Measurements from ENCODE around the gene UNC5A. TPM values are rescaled to one million over a fixed set of nuclear protein-coding genes. Genes with fewer than 3 reads are reported as not detected.

UNC5A gene
- total and polyA plus RNA-seq, 10 of the 15 experiments (the other 5 are each of a cell fraction or from before 2014, with no cell fraction given) = not detected

DNA sequence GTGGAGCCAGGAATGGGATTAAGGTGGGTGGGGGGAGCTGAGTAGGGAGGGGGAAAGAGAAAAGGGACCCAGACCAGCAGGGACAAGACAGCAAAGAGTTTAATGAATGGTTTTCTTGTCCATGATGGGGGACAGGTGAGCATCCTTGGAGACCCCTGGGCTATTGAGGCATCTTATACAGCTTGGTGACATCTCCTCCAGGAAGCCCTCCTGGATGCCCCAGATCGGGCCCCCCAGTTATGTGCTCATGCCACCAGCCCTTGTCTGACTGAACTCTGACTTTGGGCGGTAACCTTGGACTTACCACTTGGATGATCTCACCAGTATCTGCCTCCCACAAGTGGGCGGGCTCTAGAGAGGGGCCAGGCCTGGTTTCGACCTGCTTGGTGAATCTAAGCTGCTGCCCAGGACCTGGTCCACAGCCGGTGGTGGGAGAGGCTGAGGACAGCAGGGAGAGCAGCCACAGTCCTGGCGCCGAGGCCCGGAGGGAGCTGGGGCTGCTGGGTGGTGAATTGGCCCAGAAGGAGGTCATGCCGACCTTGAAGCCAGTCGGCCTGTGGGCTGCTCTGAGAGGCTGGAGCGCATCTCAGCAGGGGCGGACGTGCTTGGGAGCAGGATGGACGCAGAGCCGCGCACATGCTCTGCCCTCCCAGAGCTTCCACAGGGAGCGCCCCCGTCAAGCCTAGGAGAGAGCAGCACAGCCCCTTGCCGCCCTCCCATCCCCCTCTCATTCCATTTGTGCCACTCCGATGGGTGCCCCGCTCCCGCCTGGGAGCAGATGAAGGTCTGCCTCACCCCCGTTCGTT lies 36.2 kb downstream of the UNC5A start:
- TF ChIP-seq SRF (IDR thresholded peaks at IDR 0.05; ENCODE audit: low read depth in 2 of 2, low read length in 2 of 2) = no peak
- intact Hi-C loops (cut with micrococcal nuclease; ENCODE audit: unreplicated experiment) = no loop called here
- peak; percentile 86 for ATAC-seq
- no peaks in the 10 kb centered on the region for H3K36me3 ChIP-seq (ENCODE audit: control insufficient read depth in 2 of 2, insufficient read depth in 2 of 2, low read length in 1 of 2)
- H3K4me1 ChIP-seq (ENCODE audit: control insufficient read depth, insufficient read depth, low read length) = no peaks in the 10 kb centered on the region
- H3K27me3 ChIP-seq (replicated peaks in 1 of 2; ENCODE audit: control insufficient read depth in 2 of 2, insufficient read depth in 2 of 2, low read length in 1 of 2) = peaks cover 0 to 2% of the 10 kb centered on the region in 2 experiments; a peak in 1 of 4 replicates
- H3K79me2 ChIP-seq (ENCODE audit: control insufficient read depth, insufficient read depth, low read length) = no peaks in the 10 kb centered on the region
- BruUV-seq (replicated peaks) = no TSS peak
- SMC1A ChIA-PET (ENCODE audit: uncharacterized antibody, unreplicated experiment) = no interaction called here
- H3K9me3 ChIP-seq (replicated peaks; ENCODE audit: control insufficient read depth, insufficient read depth, low read length) = no peaks in the 10 kb centered on the region
- DNase-seq (ENCODE audit: low read depth, low spot score) = no peak
- 41% methylated on average over 17 of the region's 24 CpGs for WGBS (ENCODE audit: insufficient coverage, insufficient replicate concordance, low lambda C conversion rate, missing lambda C conversion rate)
- H3K27ac ChIP-seq (ENCODE audit: control insufficient read depth, insufficient read depth) = no peak overlapping the region
- no peak overlapping the region for H2AFZ ChIP-seq (ENCODE audit: control insufficient read depth, low read depth, low read length)
- CTCF ChIA-PET = no interaction called here
- no peaks in the 10 kb centered on the region for H4K20me1 ChIP-seq (ENCODE audit: control insufficient read depth, insufficient read depth)
- POLR2A ChIA-PET = no interaction called here
- no peak overlapping the region for H3K4me2 ChIP-seq (ENCODE audit: control insufficient read depth, insufficient read depth)
- FAIRE-seq = no peak
- RAD21 ChIA-PET (ENCODE audit: unreplicated experiment) = no interaction called here
- no peak overlapping the region for H3K9ac ChIP-seq (ENCODE audit: control insufficient read depth, insufficient read depth, low read length)
- in situ Hi-C loops (cut with MboI) = no loop called here
- H3K4me3 ChIP-seq = no peak overlapping the region

DNA sequence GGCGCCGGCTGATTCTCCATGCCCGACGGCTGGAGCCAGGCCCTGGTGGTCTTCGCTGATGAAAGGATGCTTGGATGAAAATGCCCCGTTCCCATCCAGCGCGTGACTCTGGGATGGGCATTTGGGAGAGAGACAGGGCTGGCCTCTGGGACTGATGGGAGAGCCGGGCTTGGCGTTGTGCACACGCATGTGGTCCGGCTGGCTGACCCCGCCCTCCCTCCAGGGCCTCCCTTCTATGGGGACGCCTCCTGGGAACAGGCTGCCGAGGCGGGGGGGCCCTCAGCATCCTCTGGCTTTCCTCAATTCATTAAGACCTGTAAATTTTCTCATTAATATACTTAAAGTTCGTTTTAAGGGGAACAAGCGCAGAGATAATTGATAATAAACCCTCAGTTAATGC lies 36.8 kb downstream of the UNC5A start:
- H3K4me1 ChIP-seq (ENCODE audit: control insufficient read depth, insufficient read depth, low read length) = no peaks in the 10 kb centered on the region
- CTCF ChIA-PET = no interaction called here
- no TSS peak for BruUV-seq (replicated peaks)
- H3K4me2 ChIP-seq (ENCODE audit: control insufficient read depth, insufficient read depth) = no peak overlapping the region
- intact Hi-C loops (cut with micrococcal nuclease; ENCODE audit: unreplicated experiment) = no loop called here
- TF ChIP-seq FOXM1 (IDR thresholded peaks at IDR 0.05; ENCODE audit: low read depth, low read length) (no peak), ATF7 (IDR thresholded peaks at IDR 0.05; ENCODE audit: low read depth) (no peak), ZZZ3 (IDR thresholded peaks at IDR 0.05; ENCODE audit: control insufficient read depth, insufficient read length, low read depth) (no peak)
- TF ChIP-seq, protein P1, sequence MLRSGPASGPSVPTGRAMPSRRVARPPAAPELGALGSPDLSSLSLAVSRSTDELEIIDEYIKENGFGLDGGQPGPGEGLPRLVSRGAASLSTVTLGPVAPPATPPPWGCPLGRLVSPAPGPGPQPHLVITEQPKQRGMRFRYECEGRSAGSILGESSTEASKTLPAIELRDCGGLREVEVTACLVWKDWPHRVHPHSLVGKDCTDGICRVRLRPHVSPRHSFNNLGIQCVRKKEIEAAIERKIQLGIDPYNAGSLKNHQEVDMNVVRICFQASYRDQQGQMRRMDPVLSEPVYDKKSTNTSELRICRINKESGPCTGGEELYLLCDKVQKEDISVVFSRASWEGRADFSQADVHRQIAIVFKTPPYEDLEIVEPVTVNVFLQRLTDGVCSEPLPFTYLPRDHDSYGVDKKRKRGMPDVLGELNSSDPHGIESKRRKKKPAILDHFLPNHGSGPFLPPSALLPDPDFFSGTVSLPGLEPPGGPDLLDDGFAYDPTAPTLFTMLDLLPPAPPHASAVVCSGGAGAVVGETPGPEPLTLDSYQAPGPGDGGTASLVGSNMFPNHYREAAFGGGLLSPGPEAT (IDR thresholded peaks at IDR 0.05; ENCODE audit: low read depth) = no peak
- TF ChIP-seq, protein P2, sequence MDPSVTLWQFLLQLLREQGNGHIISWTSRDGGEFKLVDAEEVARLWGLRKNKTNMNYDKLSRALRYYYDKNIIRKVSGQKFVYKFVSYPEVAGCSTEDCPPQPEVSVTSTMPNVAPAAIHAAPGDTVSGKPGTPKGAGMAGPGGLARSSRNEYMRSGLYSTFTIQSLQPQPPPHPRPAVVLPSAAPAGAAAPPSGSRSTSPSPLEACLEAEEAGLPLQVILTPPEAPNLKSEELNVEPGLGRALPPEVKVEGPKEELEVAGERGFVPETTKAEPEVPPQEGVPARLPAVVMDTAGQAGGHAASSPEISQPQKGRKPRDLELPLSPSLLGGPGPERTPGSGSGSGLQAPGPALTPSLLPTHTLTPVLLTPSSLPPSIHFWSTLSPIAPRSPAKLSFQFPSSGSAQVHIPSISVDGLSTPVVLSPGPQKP (IDR thresholded peaks at IDR 0.05; ENCODE audit: low read depth, low read length) = no peak
- DNase-seq (ENCODE audit: low read depth, low spot score) (no peak), ATAC-seq (no peak), FAIRE-seq (no peak)
- in situ Hi-C loops (cut with MboI) = no loop called here
- POLR2A ChIA-PET = no interaction called here
- peaks cover 0 to 2% of the 10 kb centered on the region in 2 experiments; a peak in 1 of 4 replicates for H3K27me3 ChIP-seq (replicated peaks in 1 of 2; ENCODE audit: control insufficient read depth in 2 of 2, insufficient read depth in 2 of 2, low read length in 1 of 2)
- RAD21 ChIA-PET (ENCODE audit: unreplicated experiment) = no interaction called here
- no peaks in the 10 kb centered on the region for H3K79me2 ChIP-seq (ENCODE audit: control insufficient read depth, insufficient read depth, low read length)
- H3K9me3 ChIP-seq (replicated peaks; ENCODE audit: control insufficient read depth, insufficient read depth, low read length) = no peaks in the 10 kb centered on the region
- SMC1A ChIA-PET (ENCODE audit: uncharacterized antibody, unreplicated experiment) = no interaction called here
- no peak overlapping the region for H3K9ac ChIP-seq (ENCODE audit: control insufficient read depth, insufficient read depth, low read length)
- WGBS (ENCODE audit: insufficient coverage, insufficient replicate concordance, low lambda C conversion rate, missing lambda C conversion rate) = 50% methylated on average over 16 of the region's 18 CpGs
- no peaks in the 10 kb centered on the region for H4K20me1 ChIP-seq (ENCODE audit: control insufficient read depth, insufficient read depth)
- H3K36me3 ChIP-seq (ENCODE audit: control insufficient read depth in 2 of 2, insufficient read depth in 2 of 2, low read length in 1 of 2) = no peaks in the 10 kb centered on the region
- no peak overlapping the region for H2AFZ ChIP-seq (ENCODE audit: control insufficient read depth, low read depth, low read length)
- H3K4me3 ChIP-seq = no peak overlapping the region
- no peak overlapping the region for H3K27ac ChIP-seq (ENCODE audit: control insufficient read depth, insufficient read depth)

Data from GM12878 (cell line).